ENCODE measurements around the gene SLC9A9. TPM values are rescaled to one million over a fixed set of nuclear protein-coding genes. Genes with fewer than 3 reads are reported as not detected.

Gene SLC9A9
- total and polyA plus RNA-seq, 2 of the 8 experiments (the other 6 are each of a cell fraction or from before 2014, with no cell fraction given): 0.48 to 1.1 TPM

GRCh38 chr3:143612541-143612940 is 235.7 kb downstream of the SLC9A9 start (continued):
- TF ChIP-seq, protein P1, sequence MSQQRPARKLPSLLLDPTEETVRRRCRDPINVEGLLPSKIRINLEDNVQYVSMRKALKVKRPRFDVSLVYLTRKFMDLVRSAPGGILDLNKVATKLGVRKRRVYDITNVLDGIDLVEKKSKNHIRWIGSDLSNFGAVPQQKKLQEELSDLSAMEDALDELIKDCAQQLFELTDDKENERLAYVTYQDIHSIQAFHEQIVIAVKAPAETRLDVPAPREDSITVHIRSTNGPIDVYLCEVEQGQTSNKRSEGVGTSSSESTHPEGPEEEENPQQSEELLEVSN (IDR thresholded peaks at IDR 0.05): no peak
- TF ChIP-seq CBX8 (IDR thresholded peaks at IDR 0.05; ENCODE audit: borderline replicate concordance, low read depth, low read length) (no peak), SAP30 (IDR thresholded peaks at IDR 0.05; ENCODE audit: insufficient read depth, insufficient replicate concordance, low read length) (no peak), EZH2 (IDR thresholded peaks at IDR 0.05; ENCODE audit: low read depth, low read length, severe bottlenecking) (no peak), POU5F1 (IDR thresholded peaks at IDR 0.05; ENCODE audit: low read depth, low read length) (no peak)
